Mucosa of gallbladder (tissue), 1 donor: ENCODE results near the gene INHBA. TPM values are rescaled to one million over a fixed set of nuclear protein-coding genes. Genes with fewer than 3 reads are reported as not detected.

Experiments
- DNase-seq: peaks from one replicate; pipeline ENCODE4 v3.0.0-alpha.2; 2020; ENCODE audit warnings: low spot score
- total RNA-seq: library from RNA; stranded (reverse); gene quantifications from one replicate; pipeline ENCODE4 v1.2.1, GENCODE V29; 2021
- donor health status: DM: no; HTN: no; CAD: no.

INHBA gene
- total RNA-seq, 1 donor from 2014 or later, result 17.9 TPM

- DNase-seq, result no peak
Observed at GRCh38 chr7:41688906-41689305, 14.0 kb downstream of the INHBA start.

- DNase-seq, result no peak
Observed at GRCh38 chr7:41688012-41688625, 14.8 kb downstream of the INHBA start.

GRCh38 chr7:41685684-41686083, 17.2 kb downstream of the INHBA start:
- DNase-seq, result no peak

GRCh38 chr7:41682422-41682821, 20.5 kb downstream of the INHBA start:
- no peak for DNase-seq

- no peak for DNase-seq
Observed at GRCh38 chr7:41679566-41679965, 23.3 kb downstream of the INHBA start.

- no peak for DNase-seq
Observed at GRCh38 chr7:41674505-41675023, 28.3 kb downstream of the INHBA start.

GRCh38 chr7:41661596-41661995, 41.3 kb downstream of the INHBA start:
- DNase-seq, result no peak

GRCh38 chr7:41659539-41659938, 43.4 kb downstream of the INHBA start:
- DNase-seq, result no peak

GRCh38 chr7:41656366-41656765, 46.5 kb downstream of the INHBA start:
- no peak for DNase-seq

- no peak for DNase-seq
Observed at GRCh38 chr7:41655426-41655825, 47.5 kb downstream of the INHBA start.

GRCh38 chr7:41652267-41652666, 50.6 kb downstream of the INHBA start:
- DNase-seq, result no peak

GRCh38 chr7:41648501-41648900, 54.4 kb downstream of the INHBA start:
- no peak for DNase-seq

GRCh38 chr7:41643616-41644015, 59.3 kb downstream of the INHBA start:
- no peak for DNase-seq

GRCh38 chr7:41641665-41642014, 61.2 kb downstream of the INHBA start:
- DNase-seq, result no peak

- DNase-seq, result no peak
Observed at GRCh38 chr7:41641011-41641664, 61.8 kb downstream of the INHBA start.

- DNase-seq, result no peak
Observed at GRCh38 chr7:41640487-41640886, 62.4 kb downstream of the INHBA start.

GRCh38 chr7:41637049-41637448, 65.8 kb downstream of the INHBA start:
- DNase-seq, result no peak
